ENCODE measurements around the gene KCTD3.

The KCTD3 gene

DNA sequence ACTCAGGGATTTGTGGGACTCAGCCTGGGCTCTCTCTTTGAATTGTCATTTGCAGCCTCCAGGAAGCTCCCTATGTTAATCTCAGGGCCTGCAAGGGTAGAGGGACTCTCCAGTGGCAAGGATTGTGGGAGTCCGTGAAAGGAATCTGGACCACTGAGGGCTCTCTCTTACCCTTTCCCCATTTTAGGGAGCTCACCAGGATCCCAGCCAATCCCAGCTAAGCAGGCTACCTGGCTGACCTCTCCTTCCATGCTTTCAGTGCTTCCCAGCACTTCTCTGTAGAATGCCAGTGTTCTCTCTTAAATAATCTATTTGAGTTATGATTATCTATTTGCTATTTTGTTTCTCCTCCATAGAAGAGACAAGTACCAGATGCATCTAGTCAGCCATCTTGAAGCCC, 9.6 kb upstream of the KCTD3 start:
- DNase-seq: no peak

DNA sequence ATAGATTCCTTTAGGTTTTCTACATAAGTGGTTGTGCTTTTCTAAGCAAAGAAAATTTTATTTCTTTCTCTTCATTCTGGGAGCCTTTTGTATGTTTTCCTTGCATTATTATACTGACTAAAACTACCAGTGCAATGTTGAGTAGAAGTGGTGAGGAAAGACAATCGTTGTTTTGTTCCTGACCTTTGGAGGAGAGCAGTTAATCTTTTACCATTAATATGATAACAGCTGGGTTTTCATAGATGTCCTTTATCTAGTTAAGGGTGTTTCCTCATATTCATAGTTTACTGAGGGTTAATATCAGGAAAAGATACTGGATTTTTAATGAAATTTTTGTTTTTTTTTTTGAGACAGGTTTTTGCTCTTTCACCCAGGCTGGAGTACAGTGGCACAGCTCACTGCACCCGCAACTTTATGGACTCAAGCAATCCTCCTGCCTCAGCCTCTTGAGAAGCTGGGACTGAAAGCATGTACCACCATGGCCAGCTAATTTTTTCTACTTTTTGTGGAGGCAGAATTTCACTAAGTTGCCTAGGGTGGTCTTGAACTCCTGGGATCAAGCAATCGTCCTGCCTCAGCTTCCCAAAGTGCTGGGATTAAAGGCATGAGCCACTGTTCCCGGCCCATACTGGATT, 9.0 kb upstream of the KCTD3 start:
- DNase-seq: no peak

DNA sequence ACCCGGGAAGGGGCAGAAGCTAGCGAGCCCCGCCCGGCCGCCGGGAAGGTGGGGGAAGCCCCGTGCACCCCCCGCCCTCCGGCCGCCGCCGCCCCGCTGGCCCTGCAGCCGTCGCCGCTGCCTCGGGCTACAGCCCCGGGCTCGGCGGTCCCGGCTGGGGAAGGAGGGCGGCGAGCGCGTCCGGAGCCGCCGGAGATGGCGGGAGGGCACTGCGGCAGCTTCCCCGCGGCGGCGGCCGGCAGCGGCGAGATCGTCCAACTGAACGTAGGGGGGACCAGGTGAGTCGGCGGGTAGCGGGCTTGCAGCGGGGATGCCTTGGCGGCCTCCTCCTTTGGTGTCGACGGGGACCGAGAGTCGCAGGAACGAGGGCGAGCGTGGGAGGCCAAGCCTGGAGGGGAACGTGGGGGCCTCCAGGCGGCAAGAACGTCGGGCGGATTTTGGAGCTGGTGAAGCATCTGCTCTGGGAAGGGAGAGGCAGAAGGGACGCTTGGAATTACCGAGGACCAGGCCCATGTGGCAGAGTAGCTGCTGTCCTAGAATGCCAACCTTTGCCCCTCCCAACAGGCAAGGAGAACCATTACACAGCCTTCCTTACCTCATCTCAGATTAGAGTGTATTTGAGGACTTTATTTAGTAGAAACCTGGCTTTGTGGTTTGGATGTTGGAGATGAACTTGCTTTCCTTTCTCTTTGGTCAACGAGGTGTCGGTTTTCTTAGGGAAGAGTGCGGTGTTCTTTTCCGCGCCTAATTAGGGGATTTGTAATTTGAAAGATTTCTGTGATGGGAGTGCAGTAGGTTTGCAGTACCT, 591 bp downstream of the KCTD3 start:
- DNase-seq: no peak

DNA sequence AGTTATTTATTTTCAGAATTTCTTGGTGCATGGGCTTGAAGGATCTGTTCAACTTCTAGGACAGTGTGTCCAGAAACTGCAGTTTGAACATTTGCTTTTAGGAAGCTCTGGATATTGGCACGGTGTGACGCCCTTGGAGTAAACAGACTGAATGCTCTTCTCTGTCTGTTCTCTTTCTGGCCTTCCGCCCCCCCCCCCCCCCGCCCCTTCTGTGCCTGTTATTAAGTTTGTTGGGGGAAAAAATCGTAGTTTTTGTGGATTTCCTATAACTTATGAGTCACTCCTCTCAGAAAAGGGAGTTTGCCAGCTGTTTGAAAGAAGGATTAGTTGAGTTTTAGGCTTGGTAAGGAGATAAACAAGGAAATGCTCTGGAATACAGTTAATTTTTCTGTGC, 1.2 kb downstream of the KCTD3 start:
- DNase-seq: no peak

DNA sequence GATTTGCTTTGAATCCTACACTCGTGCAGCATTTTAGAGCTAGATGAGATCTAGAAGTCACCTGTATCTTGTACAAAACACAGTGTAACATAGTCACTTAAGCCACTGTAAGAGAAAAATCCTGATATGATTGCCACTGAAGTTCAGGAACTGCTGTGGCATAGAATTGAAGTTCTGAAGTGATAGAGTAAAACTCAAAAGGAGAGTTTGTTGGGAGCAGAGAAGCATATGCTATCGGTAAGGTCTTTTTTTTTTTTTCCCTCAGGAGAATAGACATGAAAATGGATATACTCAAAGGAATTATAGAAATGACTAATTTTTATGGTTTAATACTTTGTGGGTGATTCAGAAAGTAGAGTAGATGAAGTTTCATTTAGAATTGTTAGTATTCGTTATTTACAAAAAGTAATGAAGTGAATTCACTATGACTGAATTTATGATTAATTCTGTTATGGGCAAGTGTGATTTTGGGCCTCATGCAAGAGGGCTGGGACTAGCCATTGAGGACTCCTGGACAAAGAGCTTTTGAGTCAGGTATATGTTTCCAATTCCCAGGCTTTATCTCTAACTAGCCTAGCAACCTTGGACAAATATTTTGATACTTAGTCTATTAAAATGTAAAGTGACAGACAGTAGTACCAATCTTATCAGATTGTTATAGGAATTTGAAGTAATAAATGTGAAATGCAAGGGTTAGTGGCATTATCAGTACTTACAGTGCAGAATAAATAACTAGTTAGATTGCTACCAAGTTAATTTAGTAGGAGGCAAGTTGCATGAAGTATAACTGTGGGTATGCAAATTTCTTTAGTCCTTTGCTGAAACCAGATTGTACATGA, 3.1 kb downstream of the KCTD3 start:
- DNase-seq: no peak

DNA sequence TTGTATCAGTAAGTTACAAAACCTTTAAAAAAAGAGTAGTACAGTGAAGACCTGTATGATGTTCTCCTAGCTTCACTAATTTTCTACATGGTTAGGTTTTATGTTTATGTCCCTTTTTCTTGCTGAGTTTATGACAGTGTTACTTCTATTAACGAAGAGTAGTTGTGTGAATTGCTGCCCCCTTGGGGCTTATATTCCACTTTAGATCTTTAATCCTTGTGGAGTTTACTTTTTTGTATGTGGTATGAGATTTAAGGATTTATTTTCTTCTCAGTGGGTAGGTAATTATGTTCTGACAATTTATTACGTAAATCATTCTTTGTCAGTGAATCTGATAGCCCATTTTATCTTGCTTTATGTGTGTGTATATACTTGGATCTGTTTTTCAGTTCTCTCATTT, 14.8 kb downstream of the KCTD3 start:
- no peak for DNase-seq

DNA sequence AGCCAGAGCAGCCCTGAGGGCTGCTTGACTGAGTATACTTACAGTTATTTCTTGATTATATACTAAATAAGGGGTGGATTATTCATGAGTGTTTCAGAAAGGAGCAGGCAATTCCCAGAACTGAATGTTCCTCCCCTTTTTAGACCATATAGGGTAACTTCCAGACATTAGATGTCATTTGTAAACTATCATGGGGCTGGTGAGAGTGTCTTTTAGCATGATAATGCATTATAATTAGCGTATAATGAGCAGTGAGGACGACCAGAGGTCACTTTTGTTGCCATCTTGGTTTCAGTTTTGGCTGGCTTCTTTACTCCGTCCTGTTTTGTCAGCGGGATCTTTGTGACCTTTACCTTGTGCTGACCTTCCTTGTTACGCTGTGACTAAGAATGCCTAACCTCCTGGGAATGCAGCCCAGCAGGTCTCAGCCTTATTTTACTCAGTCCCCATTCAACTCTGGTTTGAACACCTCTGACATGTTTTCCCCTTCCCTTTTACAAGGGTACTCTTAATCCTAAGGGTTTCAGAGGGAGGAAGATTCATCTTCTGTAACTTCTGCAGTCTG, 16.2 kb downstream of the KCTD3 start:
- DNase-seq: no peak

DNA sequence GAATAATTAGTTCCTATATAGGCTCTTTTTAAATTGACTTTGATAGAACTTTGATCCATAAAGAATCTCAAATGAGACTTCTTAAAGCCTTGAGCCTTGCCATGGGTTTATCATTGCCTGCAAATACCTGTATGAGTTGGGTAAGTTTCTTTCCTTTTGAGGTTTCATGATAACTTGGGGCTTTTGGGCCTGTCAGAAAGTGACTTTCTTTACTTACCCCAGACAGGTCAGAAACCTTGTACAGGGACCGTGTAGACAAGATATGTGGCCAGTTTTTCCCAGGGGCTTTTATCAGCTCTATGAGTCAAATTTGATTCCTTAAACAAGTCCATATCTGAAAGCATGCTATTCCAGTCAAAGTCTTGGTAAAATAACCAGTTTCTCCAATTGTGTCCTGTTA, 17.3 kb downstream of the KCTD3 start:
- no peak for DNase-seq

DNA sequence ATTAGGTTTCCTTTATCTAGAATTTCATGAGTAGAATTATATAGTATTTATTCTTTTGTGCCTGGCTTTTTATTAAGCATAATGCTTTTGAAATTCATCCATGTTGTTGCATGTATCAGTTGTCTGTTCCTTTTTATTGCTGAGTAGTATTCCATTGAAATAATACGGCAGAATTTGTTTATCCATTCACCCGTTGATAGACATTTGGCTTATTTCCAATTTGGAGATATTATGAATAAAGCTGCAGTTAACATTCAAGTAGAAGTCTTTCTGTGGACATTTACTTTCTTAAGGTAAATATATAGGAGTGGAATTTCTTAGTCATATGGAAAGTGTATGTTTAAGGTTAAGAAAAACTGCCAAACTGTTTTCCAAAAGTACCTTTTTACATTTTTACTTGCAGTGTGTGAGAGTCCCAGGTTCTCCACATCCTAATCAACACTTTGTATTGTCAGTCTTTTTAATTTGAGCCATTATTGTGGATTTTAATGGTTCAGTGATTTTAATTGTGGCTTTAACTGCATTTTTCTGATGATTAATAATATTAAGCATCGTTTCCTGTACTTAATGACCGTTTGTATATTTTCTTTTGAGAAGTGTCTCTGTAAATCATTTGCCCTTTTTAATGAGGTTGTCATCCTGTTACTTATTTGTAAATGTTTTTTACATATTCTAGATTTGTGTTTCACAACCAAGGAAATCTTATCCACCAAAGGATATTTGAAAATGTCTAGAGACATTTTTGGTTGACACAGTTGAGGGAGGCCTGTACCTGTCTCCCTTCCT, 22.7 kb downstream of the KCTD3 start:
- no peak for DNase-seq

DNA sequence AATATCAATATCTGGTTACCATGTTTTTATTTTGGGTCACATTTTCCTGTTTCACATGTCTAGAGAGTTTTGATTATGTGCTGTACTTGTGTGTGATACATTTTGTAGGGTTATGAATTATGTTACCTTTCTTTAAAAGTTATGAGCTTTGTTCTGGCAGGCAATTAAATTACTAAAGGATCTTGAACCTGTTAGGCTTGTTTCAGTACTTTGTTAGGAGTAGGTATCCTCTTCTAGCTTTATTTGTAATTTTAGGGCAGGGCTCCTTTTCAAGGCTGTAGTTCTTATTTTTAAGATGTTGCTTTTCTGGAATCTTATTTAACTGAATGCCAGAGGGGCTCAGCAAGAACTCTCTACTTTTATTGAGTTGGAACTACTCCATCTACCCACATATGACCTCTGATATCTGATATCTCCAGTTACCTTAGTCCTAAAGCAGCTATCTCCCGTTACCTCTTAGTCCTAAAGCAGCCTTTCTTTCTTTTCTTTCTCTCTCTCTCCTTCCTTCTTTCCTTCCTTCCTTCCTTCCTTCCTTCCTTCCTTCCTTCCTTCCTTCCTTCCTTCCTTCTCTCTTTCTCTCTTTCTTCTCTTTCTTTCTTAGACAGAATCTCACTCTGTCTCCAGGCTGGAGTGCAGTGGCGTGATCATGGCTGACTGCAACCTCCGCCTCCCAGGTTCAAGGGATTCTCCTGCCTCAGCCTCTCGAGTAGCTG, 23.8 kb downstream of the KCTD3 start:
- DNase-seq: no peak

DNA sequence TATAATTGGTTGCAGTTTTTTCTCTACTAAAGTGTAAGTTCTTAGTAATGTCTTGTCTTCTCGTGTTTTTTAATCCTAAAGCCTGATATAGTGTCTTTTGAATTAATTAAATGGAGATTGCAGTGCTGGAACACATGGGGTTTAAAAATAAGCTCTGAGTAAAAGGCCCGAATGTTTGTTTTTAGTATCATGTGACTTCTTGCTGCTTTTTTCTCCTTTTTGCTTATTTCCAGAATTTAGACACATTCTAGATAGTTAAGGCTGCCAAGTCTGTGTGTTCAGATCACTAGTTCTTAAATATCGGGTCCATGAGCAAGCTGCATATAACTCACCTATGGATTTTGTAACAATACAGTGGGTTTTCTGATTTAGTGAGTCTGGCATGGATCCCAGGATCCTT, 27.5 kb downstream of the KCTD3 start:
- DNase-seq: no peak

DNA sequence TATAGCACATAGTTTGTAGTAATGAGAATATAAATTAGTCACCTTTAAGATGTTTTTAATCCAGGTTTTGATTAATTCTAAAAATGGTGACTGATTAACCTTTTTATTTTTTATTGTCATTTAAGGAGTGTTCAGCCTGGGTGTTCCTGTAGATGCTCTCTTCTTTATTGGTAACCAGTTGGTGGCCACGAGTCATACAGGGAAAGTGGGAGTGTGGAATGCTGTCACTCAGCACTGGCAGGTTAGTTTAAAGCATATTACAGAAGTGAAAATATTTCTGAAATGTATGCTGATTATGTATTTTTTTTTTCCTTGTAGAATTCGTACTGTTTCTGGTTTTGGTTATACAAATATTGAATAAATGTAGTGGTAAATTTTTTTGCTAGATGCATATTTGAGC, 28.1 kb downstream of the KCTD3 start:
- no peak for DNase-seq

DNA sequence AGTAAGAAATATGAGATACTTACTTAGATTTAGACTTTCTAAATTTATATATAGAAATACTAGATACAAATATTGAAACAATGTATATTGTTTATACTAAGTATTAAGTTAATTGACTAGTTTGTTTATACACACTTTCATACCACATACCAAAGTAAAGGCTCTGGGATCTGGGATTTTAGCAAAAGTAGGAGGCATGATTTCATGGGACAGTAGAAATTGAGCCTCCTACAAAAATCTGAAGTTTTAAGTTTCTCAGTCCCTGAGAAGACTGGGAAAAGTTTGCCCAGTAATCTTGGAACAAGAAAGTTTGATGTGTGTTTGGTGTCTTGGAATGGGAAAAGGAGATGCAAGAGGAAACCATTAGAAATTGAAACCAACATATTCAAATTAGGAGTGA, 30.9 kb downstream of the KCTD3 start:
- DNase-seq: no peak

DNA sequence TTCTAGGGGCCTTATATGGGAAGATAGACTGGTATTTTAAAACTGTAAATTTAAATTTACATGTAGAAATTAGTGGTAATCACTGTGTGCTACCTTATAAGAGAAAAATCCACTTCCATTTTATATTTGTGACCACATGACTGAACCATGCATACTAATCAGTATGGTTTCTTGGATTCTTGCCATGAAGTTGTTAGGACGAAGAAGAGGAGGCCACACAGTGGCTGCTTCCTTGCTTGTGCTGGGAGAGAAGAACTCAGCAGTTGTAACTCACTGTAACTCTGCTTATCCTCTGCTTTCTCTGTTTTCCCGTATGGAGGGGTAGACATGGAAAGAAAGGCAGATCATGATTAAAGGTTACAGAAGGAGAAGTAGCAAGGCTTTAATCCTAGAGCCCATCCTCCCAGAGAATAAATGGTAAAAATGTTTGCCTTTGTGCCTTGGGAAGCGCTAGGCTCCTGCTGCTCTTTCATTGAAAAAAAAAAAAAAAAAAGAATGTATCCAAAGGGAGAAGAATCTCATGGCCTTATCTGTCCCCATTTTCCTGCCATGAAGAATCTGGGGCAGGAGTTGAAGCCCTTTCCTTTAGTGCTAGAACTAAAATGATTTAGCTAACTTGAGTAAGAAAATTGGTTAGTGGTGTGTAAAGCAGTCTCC, 32.4 kb downstream of the KCTD3 start:
- no peak for DNase-seq

DNA sequence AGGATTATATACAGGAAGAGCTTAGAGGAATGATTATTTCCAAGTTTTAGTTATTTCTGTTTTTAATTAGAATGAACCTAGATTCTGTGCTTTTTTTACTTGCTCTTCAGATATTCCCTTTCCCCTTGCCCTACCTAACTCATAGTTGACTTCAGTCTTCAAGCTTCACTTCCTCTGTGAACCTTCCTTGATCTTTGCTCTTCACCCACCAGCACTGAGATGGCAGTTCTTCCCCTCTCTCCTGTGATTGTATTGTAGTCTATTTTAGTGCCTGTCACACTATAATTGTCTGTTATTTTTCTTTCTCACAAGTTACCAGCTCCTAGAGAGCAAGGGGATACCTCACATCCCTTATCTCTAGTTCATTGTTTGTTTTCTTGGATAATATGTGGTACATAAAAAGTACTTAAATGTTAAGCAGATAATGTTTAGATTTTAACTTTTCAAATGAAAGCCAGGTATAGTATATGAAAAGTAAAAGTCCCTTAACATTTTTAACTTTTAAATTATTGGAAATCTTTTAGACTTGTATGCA, 33.2 kb downstream of the KCTD3 start:
- DNase-seq: no peak

DNA sequence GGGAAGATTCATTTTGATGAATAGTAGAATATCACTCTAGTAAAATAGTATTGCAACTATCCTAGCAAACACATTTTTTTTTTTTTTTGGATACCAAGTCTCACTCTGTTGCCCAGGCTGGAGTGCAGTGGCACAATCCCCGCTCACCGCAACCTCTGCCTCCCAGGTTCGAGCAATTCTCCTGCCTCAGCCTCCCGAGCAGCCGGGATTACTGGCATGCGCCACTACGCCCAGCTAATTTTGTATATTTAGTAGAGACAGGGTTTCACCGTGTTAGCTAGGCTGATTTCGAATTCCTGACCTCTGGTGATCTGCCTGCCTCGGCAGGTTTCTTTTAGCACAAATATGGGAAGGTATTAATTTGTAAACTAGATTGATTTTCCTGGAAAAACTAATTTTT, 33.8 kb downstream of the KCTD3 start:
- DNase-seq: no peak

DNA sequence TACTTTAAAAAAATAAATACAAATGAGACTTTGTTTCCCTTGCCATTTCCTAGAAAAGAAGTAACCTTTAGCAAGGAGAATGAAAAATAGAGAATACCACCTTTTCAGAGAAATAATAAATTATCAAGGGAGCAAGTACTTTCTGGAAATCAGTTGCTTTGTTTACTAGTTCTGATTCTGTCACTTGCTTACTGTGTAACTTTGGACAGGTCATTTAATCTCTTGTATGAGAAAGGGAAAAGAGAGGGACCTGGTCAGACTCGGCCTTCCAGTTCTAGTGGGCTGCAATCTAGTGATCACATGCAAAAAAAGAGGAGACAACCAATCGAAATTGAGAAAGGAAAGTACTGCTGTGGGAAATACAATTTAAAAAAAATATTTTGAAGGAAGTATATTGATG, 34.2 kb downstream of the KCTD3 start:
- no peak for DNase-seq

DNA sequence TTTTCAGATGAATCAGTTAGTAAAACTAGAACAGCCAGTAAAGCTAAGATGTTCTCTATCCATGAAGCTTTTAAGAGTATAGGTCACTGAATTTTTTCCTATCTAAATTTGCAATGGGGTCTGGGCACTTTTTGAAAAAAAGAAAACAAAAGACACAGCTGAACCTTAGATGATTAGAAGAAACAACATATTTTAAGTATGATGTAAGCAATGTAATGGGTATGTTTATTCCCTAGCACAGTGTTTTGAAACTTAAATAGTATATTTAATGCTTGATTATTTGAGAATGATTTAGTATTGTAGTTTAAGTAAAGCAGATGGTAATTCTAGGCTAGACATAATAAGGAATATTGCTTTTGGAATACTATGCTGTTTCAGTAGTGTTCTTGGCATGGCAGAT, 36.2 kb downstream of the KCTD3 start:
- DNase-seq: no peak

DNA sequence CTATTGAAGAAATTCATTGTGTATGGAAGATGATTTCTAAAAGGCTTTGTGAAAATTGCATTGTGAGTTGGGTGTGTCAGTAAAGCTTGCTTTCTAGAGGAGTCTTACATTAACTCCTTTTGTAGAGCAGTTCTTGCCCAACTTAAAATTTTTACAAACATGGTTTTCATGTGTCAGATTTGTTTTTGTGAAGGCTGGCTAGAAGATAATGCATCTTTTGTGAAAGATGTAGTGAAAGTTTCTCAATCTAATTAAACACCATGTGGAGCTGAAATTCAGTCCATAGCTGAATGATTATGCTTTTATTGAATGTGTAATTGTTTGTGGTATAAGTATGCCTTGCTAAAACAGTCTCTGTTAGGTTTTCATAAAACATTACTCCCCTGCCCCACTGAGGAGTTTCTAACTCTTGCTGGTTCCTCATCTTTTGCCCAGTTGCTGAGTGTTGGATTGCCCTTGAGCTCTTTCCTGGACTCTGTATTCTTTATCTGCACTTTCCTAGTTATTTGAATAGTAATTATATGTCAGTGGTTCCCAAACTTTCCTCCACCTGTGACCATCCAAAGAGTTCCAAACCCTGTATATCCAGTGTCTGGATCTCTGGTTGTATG, 38.0 kb downstream of the KCTD3 start:
- no peak for DNase-seq

DNA sequence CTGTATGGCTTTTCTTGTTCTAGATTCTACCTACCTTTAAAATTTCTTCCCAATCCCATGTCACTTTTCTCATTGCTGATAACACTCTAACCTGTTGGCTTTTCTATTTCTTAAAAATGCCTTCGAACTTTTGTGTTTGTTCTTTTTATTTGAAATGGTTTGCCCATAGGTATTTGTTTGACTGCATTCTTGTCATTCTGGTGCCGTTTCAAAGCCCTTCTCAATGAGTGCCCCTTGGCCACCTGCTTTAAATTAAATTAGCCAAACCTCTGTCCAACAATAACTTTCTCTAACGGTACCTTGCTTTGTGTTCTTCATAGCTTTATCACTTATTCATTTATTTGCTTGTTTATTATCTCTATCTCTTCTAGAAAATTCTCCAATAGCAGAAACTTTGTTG, 38.9 kb downstream of the KCTD3 start:
- DNase-seq: no peak
